Esophagus muscularis mucosa (tissue), 4 donors: ENCODE measurements around the gene RHOT2. TPM values are rescaled to one million over a fixed set of nuclear protein-coding genes. Genes with fewer than 3 reads are reported as not detected.

Experiments used
- DNase-seq: peaks from one replicate; pipeline ENCODE4 v3.0.0-alpha.2; 2017; ENCODE audit errors: extremely low spot score
- H3K27ac ChIP-seq, 4 donors: fragments of 200-600 bp; sonication (generic); replicated peaks in 1 of 4; 1 replicate in 3 of 4; 2 replicates in 1 of 4; pipeline ENCODE4 v1.5.1; 2016 to 2019; ENCODE audit warnings: mild to moderate bottlenecking in 1 of 4
- H3K27me3 ChIP-seq, 4 donors: fragments of 200-600 bp; sonication (generic); one replicate each; pipeline versions ENCODE4 v1.5.1 to v1.6.0; 2016 to 2019
- H3K36me3 ChIP-seq, 4 donors: fragments of 200-600 bp; sonication (generic); one replicate each; pipeline ENCODE4 v1.5.1; 2016 to 2019
- H3K4me1 ChIP-seq, 4 donors: fragments of 200-600 bp; sonication (generic); one replicate each; pipeline ENCODE4 v1.5.1; 2016 to 2019
- H3K4me3 ChIP-seq, 4 donors: fragments of 200-600 bp; sonication (generic); 1 replicate in 2 of 4; 2 replicates in 2 of 4; pipeline ENCODE4 v1.5.1; 2016 to 2019; ENCODE audit warnings: mild to moderate bottlenecking in 4 of 4, moderate library complexity in 1 of 4
- H3K9me3 ChIP-seq, 4 donors: fragments of 200-600 bp; sonication (generic); 1 replicate in 3 of 4; 2 replicates in 1 of 4; pipeline ENCODE4 v1.5.1; 2016 to 2019
- EP300 ChIP-seq: sonication (generic); formaldehyde crosslinking; IDR thresholded peaks from one replicate; pipeline ENCODE4 v1.6.1; 2017; ENCODE audit warnings: antibody characterized with exemption
- POLR2A ChIP-seq: fragments of 450-650 bp; IDR thresholded peaks from one replicate; pipeline ENCODE4 v1.6.1; 2017; ENCODE audit warnings: antibody characterized with exemption, moderate library complexity, mild to moderate bottlenecking, low read depth
- POLR2AphosphoS5 ChIP-seq, 2 donors: sonication (generic); formaldehyde crosslinking; IDR thresholded peaks; one replicate each; pipeline ENCODE4 v1.6.1; 2017; ENCODE audit warnings: antibody characterized with exemption in 2 of 2
- WGBS: methylation state at CpG from one replicate; pipeline ENCODE4 v1.1.5; 2018; 5-methylcytosine and 5-hydroxymethylcytosine counted together
- intact Hi-C: fragments of 100-400 bp; cut with DNase I; formaldehyde crosslinking; loops from one replicate; pipeline ENCODE4 v1.15.1; 2023
- total RNA-seq, 4 donors: library from RNA; depleted of rRNA; stranded (reverse); fragments of >200 nt; gene quantifications; one replicate each; pipeline versions ENCODE4 v1.1.0 to v1.2.1, GENCODE V29; 2016
- TF ChIP-seq, protein P1 (sequence below), 3 experiments: fragments of 200-600 bp in 2 of 3; fragments of 450-650 bp in 1 of 3; sonication (generic) in 2 of 3; IDR thresholded peaks; one replicate each; pipeline ENCODE4 v1.5.1; 2017 to 2019; ENCODE audit warnings: antibody characterized with exemption in 3 of 3, mild to moderate bottlenecking in 2 of 3, moderate library complexity in 1 of 3

The RHOT2 gene
- total RNA-seq, 4 donors from 2014 or later, result 34.5 to 67.5 (median 58.6) TPM

DNA sequence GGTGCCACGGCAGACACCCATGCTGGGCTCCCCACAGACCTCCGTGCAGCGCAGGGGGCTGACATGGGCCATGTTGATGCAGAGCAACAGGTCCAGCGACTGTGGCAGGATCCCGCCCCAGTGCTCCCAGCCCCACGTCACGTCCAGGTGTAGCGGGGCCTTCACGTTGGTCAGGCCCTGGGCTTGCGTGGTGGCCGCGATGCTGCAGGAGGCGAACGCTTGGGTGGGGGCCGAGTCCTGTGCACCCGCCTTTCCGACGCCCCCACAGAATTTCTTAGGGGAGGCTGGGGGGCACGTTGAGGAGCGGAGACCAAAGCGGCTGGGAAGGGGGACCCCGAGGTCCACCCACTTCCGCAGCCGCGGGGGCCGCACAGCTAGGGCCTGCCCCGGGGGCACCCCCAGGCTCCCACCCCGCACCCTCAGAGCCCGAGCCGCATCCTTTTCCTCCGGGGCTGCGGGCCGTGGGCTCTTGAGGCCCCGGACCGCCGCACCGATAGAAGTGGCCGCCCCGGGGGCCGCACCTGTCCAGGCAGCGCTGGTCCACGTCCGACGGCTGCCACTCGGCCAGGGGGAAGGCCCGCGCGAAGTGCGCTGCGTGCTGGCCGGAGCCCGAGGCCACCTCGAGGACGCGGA is 32.2 kb upstream of the RHOT2 start:
- intact Hi-C loops, result loop anchor here (5.0 kb wide), 2 partner anchors 48 to 233 kb away; partner anchors contain the start of gene DECR2
- no peaks in the 10 kb centered on the region for H3K9me3 ChIP-seq
- H3K4me1 ChIP-seq, result peaks cover 29 to 49% (median 42%) of the 10 kb centered on the region in 4 donors
- H3K4me3 ChIP-seq, result peak overlapping the region; percentile 66 to 91 (median 82)
- peak overlapping the region; percentile 93 to 98 (median 95) for H3K27ac ChIP-seq
- WGBS, result 3% methylated on average over 20 of the region's 55 CpGs
- DNase-seq, result no peak
- TF ChIP-seq POLR2A, result peak; percentile 8
- TF ChIP-seq, protein P1, sequence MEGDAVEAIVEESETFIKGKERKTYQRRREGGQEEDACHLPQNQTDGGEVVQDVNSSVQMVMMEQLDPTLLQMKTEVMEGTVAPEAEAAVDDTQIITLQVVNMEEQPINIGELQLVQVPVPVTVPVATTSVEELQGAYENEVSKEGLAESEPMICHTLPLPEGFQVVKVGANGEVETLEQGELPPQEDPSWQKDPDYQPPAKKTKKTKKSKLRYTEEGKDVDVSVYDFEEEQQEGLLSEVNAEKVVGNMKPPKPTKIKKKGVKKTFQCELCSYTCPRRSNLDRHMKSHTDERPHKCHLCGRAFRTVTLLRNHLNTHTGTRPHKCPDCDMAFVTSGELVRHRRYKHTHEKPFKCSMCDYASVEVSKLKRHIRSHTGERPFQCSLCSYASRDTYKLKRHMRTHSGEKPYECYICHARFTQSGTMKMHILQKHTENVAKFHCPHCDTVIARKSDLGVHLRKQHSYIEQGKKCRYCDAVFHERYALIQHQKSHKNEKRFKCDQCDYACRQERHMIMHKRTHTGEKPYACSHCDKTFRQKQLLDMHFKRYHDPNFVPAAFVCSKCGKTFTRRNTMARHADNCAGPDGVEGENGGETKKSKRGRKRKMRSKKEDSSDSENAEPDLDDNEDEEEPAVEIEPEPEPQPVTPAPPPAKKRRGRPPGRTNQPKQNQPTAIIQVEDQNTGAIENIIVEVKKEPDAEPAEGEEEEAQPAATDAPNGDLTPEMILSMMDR (IDR thresholded peaks at IDR 0.05), result no peak
- peaks cover 10 to 24% (median 19%) of the 10 kb centered on the region in 4 donors for H3K36me3 ChIP-seq
- peaks cover 0 to 21% (median 0%) of the 10 kb centered on the region in 4 donors for H3K27me3 ChIP-seq

DNA sequence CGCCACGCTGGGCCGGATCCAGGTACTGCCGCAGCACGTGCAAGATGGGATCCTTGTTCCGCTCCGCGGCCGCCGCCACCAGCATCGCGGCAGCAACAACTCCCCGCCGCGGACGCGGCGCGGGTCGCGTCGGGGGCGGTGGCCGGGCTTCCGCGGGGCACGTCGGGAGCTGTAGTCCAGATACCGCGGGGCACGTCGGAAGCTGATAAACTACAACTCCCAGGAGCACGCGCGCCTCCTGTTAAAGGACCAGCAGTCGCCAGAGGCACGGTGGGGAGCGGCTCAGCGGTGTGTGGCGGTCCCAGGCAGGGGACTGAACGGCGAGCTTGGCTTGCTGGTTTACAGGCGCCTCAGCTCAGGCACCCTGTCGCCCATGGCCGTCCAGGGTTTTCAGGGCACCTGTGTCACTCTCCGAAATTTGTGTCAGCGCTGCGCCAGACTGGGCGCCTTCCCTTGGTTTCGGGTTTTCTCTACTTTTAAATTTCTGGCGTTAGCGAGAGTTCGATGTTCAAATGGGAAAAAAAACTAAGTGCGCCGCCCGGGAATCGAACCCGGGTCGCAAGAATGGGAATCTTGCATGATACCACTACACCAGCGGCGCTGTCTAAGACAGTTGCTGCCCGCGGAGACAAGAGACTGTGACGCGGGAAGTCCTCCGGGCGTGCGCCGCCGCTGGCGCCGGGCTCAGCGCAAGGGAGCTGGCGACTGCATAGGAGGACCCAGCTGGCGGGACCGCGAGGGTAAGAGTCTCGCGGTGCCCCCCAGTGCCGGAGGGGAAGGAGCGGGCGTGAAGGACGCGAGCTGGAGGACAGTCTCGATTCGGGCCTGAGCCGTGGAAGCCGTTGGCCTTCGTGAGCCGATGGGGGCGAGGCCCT is 31.5 kb upstream of the RHOT2 start, which contains the start of gene METTL26:
Gene METTL26 (minus strand): TSS at position 100 of the 875 bp plus-strand sequence. CDS start 15 bp downstream, at position 85.
- intact Hi-C loops, result loop anchor here (5.0 kb wide), 2 partner anchors 49 to 234 kb away; partner anchors contain the start of gene DECR2
- Histone ChIP-seq H3K4me1 (peaks cover 22 to 49% (median 42%) of the 10 kb centered on the region in 4 donors), H3K27ac (peak within 1 kb of the TSS; percentile 93 to 98 (median 95)), H3K36me3 (peaks cover 10 to 24% (median 19%) of the 10 kb centered on the region in 4 donors), H3K4me3 (peak within 1 kb of the TSS; percentile 66 to 91 (median 82)), H3K9me3 (no peaks in the 10 kb centered on the region), H3K27me3 (peaks cover 0 to 13% (median 0%) of the 10 kb centered on the region in 4 donors)
- DNase-seq, result peak; percentile 98
- WGBS, result 0% methylated on average over 31 of the region's 91 CpGs
- TF ChIP-seq POLR2AphosphoS5 (IDR thresholded peaks at IDR 0.05) (peak; percentile 85 to 88), POLR2A (no peak), EP300 (no peak)
- TF ChIP-seq, protein P1 (IDR thresholded peaks at IDR 0.05), result peak in 2 of 3 experiments; percentile 1 to 34

DNA sequence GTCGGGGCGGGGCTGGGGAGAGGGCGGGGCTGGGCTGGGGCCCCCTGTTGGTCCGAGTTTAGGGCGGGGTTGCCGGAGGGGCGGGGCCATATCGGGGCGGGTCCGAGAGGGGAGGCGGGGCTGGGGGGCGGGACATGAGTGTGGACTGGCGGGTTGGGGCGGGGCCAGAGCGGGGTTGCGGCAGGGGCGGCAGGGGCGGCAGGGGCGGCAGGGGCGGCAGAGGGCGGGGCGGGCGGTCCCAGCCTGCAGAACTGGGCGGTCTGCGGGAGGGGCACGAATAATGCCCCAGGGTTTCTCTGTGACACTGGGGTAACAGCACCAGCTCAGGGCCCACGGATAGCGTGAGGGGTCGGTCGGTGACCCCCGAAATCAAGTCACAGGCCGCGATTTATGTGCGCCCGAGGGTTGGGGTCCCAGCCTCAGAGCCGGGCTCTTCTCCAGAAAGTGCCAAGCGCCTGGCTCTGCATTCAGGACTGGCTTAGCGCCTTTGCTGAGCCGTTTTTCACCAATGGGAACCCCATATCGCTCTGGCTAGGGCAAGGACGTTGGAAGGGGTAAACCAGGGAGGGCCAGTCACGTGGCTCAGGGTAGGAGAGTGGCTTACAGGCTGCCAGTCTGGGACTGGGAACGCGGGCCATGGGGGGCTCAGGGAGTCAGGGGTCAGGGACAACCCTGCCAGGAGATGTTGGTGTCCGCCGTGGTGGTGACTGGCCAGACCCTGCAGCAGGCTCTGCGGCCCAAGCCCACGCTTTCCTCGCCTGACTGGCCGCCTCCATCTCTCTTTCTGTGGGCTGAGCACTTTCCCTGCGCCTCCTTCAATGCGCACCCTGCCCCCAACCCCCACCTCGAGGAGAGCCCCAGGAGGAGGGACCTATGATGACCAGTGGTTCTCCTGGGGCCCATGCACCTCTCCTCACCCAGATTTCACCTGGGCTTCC is 30.6 kb upstream of the RHOT2 start:
- Histone ChIP-seq H3K27me3 (peaks cover 0 to 8% (median 0%) of the 10 kb centered on the region in 4 donors), H3K27ac (peak overlapping the region; percentile 93 to 98 (median 95)), H3K4me1 (peaks cover 23 to 57% (median 45%) of the 10 kb centered on the region in 4 donors), H3K4me3 (peak overlapping the region; percentile 66 to 91 (median 82)), H3K36me3 (peaks cover 10 to 24% (median 19%) of the 10 kb centered on the region in 4 donors), H3K9me3 (no peaks in the 10 kb centered on the region)
- 39% methylated on average over 18 of the region's 53 CpGs for WGBS
- intact Hi-C loops, result loop anchor here (5.0 kb wide), 2 partner anchors 50 to 235 kb away; partner anchors contain the start of gene DECR2
- TF ChIP-seq EP300 (no peak), POLR2A (no peak), POLR2AphosphoS5 (IDR thresholded peaks at IDR 0.05) (no peak)
- TF ChIP-seq, protein P1 (IDR thresholded peaks at IDR 0.05), result no peak
- DNase-seq, result peak; percentile 98

DNA sequence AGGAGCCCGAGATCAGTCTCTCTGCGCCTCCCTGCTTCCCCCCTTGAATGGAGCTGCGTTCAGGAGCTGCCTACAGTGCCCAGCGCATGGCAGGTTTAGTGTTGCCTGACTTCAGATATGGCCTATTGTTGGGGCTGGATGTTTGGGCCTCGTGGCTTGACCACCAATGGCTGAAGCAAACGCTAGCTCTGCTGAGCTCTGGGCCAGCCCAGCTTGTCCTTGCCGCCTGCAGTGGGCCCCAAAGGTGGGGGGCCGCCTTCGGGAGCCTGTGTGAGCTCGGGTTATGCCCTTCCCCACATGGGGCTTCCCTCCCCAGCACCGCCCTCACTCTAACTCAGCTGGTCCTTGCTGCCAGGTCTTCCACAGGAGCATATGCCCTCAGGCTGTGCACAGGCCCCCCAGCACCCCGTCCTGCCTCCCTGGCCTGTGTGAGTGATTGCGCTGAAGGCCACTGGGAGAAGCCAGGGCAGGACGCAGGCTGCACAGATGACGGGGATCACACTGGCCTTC is 29.8 kb upstream of the RHOT2 start:
- H3K27me3 ChIP-seq, result peaks cover 0 to under 1% (median 0%) of the 10 kb centered on the region in 4 donors
- TF ChIP-seq POLR2AphosphoS5 (IDR thresholded peaks at IDR 0.05) (no peak), POLR2A (no peak), EP300 (no peak)
- TF ChIP-seq, protein P1 (IDR thresholded peaks at IDR 0.05), result no peak
- H3K9me3 ChIP-seq, result no peaks in the 10 kb centered on the region
- no peak for DNase-seq
- no peak overlapping the region for H3K4me3 ChIP-seq
- 96% methylated on average over 4 of the region's 15 CpGs for WGBS
- peaks cover 7 to 17% (median 14%) of the 10 kb centered on the region in 4 donors for H3K36me3 ChIP-seq
- H3K4me1 ChIP-seq, result peaks cover 31 to 64% (median 52%) of the 10 kb centered on the region in 4 donors
- intact Hi-C loops, result loop anchor here (5.0 kb wide), 2 partner anchors 51 to 236 kb away; partner anchors contain the start of gene DECR2
- H3K27ac ChIP-seq, result peak overlapping the region; percentile 81 to 97 (median 93)
